ENCODE measurements around the gene MIDN.

GRCh38 chr19:1273263-1274041 is 25.1 kb downstream of the MIDN start:
- TF ChIP-seq POLR2A (IDR thresholded peaks at IDR 0.05; ENCODE audit: low read depth, low read length) (peak; percentile 87), POU2F2 (IDR thresholded peaks at IDR 0.05; ENCODE audit: low read depth, low read length) (no peak), POLR2AphosphoS5 (IDR thresholded peaks at IDR 0.05; ENCODE audit: low read depth, low read length) (peak; percentile 94), SPI1 (IDR thresholded peaks at IDR 0.05; ENCODE audit: low read depth, low read length) (no peak), TAF1 (IDR thresholded peaks at IDR 0.05; ENCODE audit: low read depth, low read length) (no peak)

Data from GM12891 (cell line).